HG03060 (cell line): ENCODE results near the gene DCAF7.

Source experiments
- ATAC-seq: cut with Tn5 transposase; IDR thresholded peaks from one replicate; pipeline ENCODE4 v1.9.1; 2021; ENCODE audit warnings: low read depth, moderate number of reproducible peaks; ENCODE audit not compliant: unreplicated experiment

Gene DCAF7

GRCh38 chr17:63623786-63624530 is 73.7 kb downstream of the DCAF7 start:
- ATAC-seq, result no peak

- no peak for ATAC-seq
Observed at GRCh38 chr17:63624531-63624880, 74.2 kb downstream of the DCAF7 start.

- no peak for ATAC-seq
Observed at GRCh38 chr17:63626551-63627180, 76.4 kb downstream of the DCAF7 start.

- ATAC-seq, result no peak
Observed at GRCh38 chr17:63629627-63630026, 79.3 kb downstream of the DCAF7 start.

- no peak for ATAC-seq
Observed at GRCh38 chr17:63631062-63631461, 80.8 kb downstream of the DCAF7 start.

- ATAC-seq, result no peak
Observed at GRCh38 chr17:63631626-63632025, 81.3 kb downstream of the DCAF7 start.

- ATAC-seq, result no peak
Observed at GRCh38 chr17:63633742-63634141, 83.5 kb downstream of the DCAF7 start.

- ATAC-seq, result no peak
Observed at GRCh38 chr17:63634163-63634562, 83.9 kb downstream of the DCAF7 start.

- ATAC-seq, result no peak
Observed at GRCh38 chr17:63634816-63635215, 84.5 kb downstream of the DCAF7 start.

GRCh38 chr17:63635290-63635689 is 85.0 kb downstream of the DCAF7 start:
- ATAC-seq, result no peak

GRCh38 chr17:63635787-63636186 is 85.5 kb downstream of the DCAF7 start:
- no peak for ATAC-seq

GRCh38 chr17:63639125-63639524 is 88.8 kb downstream of the DCAF7 start:
- no peak for ATAC-seq

GRCh38 chr17:63640038-63640437 is 89.8 kb downstream of the DCAF7 start:
- ATAC-seq, result no peak

GRCh38 chr17:63641692-63642448 is 91.6 kb downstream of the DCAF7 start:
- ATAC-seq, result no peak
